Measurements from ENCODE around the gene SAE1. TPM values are rescaled to one million over a fixed set of nuclear protein-coding genes. Genes with fewer than 3 reads are reported as not detected.
"Not testable (repeated sequence)": the region's sequence is repeated elsewhere in the genome, so short reads cannot be mapped to it uniquely, and the experiment has no call there.

SAE1 gene
- polyA plus RNA-seq, 3 donors = 88.7 to 137 (median 127) TPM

DNA sequence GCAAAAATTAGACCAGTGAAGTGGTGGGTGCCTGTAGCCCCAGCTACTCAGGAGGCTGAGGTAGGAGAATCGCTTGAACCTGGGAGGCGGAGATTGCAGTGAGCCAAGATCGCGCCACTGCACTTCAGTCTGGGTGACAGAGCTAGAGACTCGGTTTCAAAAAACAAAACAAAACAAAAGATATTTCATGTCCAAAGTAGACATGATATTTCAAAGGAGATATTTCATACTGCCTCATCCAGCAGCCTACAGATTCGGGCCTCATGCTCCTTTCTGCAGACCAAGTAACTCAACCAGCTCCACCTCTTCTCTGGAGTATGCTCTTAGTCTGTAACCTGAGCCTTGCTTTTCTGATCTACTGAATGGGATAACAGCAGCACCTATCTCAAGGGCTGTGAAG lies 32.0 kb upstream of the SAE1 start:
- DNase-seq (ENCODE audit: extremely low read depth in 1 of 11, low read depth in 9 of 11, low spot score in 4 of 11) = no peak

DNA sequence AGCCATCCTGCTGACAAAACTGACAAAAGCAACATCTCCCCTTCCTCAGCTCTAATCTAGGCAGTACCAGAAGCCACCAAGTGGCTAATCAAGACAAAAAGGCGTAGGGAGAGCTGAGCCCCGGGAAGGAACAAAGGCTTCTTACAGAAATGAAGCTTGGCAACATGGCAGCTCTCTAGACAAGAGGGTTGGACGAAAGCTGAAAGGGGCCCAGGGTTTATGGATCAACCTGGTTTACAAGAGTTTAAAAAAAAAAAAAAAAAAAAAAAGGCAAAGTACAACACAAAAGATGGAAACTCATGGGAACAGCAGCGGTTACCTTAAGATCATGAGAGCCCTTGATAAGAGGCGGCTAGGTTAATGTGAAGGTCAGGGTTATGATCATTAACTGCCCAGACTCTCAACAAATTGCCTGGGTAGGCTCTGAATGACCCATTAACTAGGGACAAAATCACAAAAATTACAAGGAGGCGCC lies 31.0 kb upstream of the SAE1 start:
- no peak for DNase-seq (ENCODE audit: extremely low read depth in 1 of 11, low read depth in 9 of 11, low spot score in 4 of 11)

DNA sequence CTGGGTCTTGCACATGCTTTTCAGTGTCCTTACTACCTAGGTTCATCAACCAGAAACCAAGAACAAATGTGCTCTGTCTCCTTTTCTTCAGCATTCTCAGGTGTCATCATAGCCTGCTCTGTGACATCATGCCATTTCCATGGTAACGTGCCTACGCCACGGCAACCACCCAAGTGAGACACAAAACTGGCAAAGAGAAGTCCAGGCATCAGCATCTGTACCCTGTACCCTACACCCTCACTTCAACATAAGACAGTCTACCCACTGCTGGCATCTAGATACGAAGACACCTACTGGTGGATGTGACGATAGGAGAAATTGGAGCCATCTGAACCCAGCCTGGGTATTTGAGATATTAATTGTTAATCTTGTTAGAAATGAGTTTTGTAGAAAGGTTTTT lies 30.3 kb upstream of the SAE1 start:
- DNase-seq (ENCODE audit: extremely low read depth in 1 of 11, low read depth in 9 of 11, low spot score in 4 of 11) = no peak

DNA sequence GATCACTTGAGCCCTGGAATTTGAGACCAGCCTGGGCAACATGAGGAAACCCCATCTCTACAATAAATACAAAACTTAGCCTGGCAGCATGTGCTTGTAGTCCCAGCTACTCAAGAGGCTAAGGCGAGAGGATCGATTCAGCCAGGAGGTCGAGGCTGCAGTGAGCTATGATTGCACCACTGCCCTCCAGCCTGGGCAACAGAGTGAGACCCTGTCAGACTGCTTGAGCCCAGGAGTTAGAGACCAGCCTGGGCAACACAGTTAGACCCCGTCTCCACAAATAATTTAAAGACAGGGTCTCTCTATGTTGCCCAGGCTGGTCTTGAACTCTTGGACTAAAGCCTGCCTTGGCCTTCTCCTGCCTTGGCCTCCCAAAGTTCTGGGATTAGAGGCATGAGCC lies 29.5 kb upstream of the SAE1 start:
- not testable (repeated sequence) for DNase-seq (ENCODE audit: extremely low read depth in 1 of 11, low read depth in 9 of 11, low spot score in 4 of 11)

DNA sequence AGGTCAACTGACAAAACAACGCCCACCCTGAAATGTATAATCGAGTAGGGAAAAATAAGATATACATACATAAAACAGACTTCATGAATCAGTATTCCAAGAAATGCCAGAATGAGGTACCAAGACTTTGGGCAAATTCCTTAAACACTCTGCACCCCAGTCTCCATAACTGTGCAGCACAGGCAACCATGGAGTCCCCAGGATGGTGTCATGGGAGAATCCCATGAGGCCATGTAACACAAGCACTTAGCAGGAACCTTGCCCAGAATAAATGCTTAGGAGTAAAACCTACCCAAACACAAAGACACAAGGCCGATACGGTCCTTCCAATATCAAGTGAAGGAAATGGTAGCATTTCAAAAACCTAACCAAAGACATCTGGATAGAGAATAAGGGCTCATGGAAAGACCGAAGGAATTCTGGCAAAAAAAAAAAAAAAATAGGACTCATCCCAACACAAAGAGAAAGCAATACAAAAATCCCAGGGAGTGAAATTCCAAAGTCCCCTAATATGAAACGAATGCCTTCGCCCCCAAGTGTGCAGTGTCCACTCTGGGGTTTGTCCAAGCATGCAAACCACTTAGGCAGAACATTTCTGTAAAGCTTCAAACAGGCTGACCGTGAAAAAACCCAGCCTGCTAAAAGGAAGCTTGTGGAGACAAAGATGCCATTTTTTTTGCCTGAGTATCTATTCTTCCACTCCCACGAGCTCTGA lies 28.1 kb upstream of the SAE1 start:
- DNase-seq (ENCODE audit: extremely low read depth in 1 of 11, low read depth in 9 of 11, low spot score in 4 of 11) = no peak

DNA sequence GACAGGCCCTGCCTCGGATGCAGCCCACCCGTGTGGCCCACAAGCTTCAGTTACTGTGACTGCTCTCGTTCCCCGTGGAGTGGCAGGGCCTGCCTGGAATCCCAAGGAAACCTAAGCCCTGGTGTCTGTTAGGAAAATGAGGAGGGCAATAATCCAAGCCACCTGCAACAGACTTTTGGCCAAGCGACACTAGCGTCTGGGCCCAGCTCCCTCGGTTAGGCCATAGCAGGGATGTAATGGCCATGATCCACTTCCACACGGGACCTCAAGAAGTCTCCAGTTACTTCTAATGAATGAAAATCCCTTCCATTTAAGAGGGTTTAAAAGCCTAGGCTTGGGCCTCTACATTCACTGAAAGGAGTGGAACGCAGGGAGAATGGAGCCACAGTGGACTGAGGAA lies 26.0 kb upstream of the SAE1 start:
- no peak for DNase-seq (ENCODE audit: extremely low read depth in 1 of 11, low read depth in 9 of 11, low spot score in 4 of 11)

DNA sequence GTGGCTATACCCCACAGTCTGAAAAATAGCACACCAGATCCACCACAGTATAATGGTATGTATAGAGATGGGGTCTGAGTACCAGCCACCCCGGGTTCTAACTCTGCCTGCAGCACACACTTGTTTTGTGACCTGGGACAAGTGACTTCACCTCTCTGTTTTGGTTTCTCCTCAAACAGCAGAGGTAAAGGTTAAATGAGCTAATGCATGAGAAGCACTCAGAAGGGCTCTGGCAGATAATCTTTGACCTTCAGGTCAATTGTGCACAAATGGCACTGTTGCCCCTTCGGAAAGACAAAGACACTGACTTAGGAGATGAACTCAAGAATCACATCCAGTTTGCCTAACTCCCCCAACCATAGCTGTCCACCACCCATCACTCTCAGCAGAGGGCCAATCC lies 24.8 kb upstream of the SAE1 start:
- no peak for DNase-seq (ENCODE audit: extremely low read depth in 1 of 11, low read depth in 9 of 11, low spot score in 4 of 11)

DNA sequence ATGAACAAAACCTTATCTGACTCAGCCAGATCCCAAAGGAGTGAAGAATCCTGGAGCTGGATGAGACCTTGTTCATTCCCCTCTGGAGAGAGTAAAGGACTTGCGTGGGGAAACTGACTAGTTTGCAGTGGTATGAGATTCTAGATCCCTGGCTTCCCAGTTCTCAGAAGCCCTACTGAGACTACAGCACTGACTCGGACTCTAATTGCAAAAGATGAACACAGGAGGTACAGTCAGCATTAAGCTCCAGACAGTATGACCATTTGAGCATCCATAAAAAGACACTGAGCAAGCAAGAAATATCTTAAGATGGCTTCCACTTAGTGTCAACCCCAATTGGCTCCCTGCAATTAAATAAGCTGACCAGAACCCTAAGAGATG lies 23.8 kb upstream of the SAE1 start:
- no peak for DNase-seq (ENCODE audit: extremely low read depth in 1 of 11, low read depth in 9 of 11, low spot score in 4 of 11)

DNA sequence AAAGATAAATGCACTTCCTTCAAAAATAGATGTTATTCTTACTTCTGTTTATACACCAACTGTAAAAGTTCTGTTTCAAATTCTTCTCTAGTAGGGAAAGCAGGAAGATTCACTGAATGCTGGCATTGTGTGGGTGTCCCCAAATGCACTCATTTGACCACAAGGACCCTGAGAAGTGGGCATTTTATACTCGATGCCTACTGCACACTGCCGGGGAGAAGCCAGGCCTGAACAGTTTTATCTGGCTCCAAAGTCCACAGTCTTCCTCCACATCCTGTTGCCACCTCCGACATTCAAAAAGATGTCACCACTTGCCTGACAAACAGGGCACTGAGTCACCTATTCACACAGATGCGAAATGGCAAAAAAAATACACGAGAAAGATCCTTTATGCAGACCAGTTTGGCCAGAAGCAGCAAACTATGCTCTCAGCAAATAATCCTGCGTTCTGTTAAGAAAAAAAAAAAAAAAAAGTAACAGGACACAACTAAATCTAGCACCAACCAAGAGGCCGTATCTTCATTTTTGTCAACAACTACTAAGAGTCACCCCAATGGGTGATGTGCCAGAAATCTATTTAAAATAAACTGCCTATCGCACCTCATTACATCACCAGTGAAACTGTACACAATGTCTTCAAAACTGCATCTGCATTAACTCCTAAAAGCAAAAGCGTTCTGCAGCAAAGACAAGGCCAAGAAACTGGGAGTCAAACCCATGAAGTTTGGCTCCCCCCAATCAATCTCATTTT lies 23.3 kb upstream of the SAE1 start:
- no peak for DNase-seq (ENCODE audit: extremely low read depth in 1 of 11, low read depth in 9 of 11, low spot score in 4 of 11)

DNA sequence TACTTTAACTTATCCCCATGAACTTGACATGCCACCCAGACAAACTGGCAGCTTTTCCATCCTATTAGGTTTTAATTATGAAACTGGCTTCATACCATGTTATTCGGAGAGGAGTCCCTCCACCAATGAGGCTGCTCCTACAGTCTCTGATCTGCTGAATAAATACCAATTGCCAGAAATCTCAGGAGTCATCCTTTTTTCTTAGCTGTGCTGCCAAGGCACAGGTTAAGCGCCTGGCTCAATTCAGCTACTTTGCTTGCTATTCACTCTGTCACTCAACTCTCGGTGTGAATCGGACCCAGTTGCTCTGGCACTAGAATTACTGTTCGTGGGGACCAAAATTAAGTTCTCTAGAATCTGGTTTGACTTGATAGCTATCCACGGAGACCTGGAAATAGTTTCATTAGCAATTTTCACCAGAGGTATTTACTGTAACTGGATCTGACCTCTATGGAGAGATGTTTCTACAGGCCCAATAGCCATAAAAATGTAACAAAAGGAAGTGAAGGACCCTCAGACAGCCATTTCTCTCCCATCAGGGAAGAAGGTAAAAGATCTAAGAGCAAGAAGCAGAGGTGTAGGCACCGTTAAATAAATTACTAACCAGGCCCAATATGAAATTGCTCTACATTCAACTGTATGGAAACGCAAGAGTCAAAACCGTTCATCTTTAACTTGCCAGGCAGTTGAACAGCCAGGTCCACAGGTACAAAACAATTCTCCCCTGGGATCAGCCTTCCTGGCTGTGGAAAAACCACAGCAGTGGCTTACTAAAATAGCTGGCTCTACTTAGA lies 22.5 kb upstream of the SAE1 start:
- no peak for DNase-seq (ENCODE audit: extremely low read depth in 1 of 11, low read depth in 9 of 11, low spot score in 4 of 11)

DNA sequence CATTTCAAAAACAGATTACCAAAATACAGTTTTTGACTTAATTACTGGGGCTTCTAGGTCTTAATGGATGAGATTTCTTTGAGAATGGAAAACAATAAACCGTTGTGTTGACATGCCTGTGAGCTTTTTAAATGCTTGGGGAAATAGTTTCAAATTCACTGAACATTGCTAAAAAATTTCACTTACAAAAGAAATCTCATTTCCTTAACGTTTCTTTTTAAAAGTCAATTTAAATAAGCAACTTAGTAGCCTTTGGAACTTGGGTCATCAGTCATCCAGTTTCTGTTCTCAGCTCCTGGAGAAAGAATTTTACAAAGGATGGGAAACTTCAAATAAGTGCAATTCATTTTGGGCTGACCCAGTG lies 21.5 kb upstream of the SAE1 start:
- no peak for DNase-seq (ENCODE audit: extremely low read depth in 1 of 11, low read depth in 9 of 11, low spot score in 4 of 11)

DNA sequence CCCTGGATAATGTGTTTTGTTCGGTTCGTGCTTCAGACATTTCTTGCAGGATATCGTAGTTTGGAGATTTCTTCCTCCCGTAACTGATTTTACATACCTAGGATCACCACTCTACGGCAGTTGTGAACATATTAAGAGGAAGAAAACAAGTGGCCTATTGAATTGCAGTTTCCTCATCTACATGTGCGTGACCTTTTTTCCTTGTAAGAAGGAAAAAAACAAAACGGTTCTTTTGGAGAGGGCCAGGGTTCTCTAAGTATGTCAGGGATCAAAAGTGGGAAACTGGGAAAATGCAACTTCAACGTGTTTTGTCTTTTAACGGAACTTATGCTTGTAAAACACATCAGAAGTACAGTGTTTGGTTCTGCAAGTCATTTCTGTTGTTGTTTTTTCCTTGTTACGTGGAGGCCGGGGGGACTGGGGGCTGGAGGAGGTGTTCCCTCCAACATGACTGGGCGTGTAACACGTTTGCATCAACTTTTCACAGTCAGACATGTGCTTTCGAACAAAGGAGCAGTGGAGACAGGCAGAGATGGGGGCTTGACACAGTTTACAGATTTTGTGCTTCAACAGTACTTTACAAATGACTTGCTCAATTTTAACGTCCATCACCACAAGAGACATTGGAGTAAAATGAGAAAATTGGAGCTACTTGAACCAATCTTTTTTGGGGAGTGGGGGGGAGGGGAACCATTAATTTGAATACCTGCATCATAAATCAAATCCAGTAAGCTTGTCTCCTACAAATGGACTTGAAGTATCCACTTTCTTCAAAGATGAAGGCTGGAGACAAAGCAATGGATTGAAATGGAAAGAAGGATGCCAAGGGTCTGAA lies 20.9 kb upstream of the SAE1 start:
- no peak for DNase-seq (ENCODE audit: extremely low read depth in 1 of 11, low read depth in 9 of 11, low spot score in 4 of 11)

DNA sequence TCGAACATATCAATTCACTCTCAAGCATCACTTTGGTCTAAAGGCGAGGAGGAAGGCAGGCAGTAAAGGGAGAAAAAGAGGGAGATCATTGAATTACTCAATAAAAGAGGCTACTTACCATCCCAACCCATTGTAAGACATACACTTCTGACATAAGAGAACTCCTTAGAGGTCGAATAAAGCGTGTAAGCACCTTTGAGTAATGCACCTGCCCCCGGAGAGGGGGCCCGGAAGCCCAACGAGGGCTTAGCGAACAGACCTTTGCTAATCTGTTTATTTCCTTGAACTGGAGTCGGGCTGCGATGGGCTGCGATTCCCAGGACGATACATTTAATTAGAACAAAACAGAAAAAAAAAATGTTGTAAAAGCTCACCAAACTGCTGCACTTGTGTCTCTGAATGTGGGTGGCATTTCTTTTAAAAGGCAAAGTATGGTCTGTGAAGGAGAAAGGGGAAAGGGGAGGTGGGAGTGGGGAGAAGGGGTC lies 20.1 kb upstream of the SAE1 start:
- no peak for DNase-seq (ENCODE audit: extremely low read depth in 1 of 11, low read depth in 9 of 11, low spot score in 4 of 11)

DNA sequence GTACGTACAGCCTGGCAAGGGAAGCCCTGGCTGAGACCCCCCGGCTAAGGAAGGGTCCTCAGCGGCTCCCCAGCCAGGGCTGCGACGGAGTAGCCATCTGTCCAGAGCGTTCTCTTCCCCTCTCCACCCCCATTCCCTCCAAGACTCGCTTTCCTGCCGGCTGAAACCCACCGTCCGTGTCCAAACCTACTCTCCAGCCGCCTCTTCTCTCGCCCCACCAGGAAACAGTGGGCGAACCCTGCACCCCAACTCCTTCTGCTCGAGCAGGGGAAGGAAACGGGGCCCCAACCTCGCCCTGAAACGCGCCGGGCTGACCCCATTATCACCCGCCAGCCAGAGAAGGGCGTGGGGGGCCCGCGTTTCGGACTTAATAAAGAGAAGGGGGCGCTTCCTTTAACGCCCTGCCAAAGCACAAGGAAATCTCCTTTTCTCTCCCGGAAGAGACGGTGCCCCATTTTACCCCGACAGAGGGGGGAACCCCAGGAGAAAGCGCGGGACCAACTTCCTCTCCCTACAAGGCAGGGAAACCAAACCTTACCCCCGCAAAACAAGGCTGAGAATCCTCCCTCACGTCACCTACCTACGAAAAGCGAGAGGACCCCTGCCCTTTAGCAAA lies 19.5 kb upstream of the SAE1 start:
- no peak for DNase-seq (ENCODE audit: extremely low read depth in 1 of 11, low read depth in 9 of 11, low spot score in 4 of 11)

DNA sequence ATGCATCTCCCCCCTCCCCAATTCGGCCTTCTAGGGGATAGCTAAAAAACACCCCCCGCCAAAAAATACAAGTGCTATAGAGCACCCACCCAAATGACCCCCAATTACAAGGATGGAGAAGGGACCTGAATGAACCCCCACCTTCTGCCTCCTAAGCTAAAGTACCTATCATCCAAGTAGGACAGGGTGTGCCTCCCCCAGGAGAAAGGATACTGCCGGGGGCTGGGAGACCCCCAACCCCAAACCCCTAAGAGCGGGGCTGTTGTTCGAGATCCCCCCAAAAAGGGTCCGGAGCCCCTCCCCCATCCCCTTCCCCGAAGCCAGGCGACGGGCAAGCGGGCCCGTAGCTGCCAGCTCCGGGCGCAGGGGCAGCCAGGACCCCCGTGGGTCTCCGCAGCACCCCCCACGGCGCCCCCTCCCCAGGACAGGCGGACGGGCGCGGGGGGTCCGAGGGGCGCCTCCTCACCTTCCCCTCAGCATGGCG lies 18.9 kb upstream of the SAE1 start:
- no peak for DNase-seq (ENCODE audit: extremely low read depth in 1 of 11, low read depth in 9 of 11, low spot score in 4 of 11)

DNA sequence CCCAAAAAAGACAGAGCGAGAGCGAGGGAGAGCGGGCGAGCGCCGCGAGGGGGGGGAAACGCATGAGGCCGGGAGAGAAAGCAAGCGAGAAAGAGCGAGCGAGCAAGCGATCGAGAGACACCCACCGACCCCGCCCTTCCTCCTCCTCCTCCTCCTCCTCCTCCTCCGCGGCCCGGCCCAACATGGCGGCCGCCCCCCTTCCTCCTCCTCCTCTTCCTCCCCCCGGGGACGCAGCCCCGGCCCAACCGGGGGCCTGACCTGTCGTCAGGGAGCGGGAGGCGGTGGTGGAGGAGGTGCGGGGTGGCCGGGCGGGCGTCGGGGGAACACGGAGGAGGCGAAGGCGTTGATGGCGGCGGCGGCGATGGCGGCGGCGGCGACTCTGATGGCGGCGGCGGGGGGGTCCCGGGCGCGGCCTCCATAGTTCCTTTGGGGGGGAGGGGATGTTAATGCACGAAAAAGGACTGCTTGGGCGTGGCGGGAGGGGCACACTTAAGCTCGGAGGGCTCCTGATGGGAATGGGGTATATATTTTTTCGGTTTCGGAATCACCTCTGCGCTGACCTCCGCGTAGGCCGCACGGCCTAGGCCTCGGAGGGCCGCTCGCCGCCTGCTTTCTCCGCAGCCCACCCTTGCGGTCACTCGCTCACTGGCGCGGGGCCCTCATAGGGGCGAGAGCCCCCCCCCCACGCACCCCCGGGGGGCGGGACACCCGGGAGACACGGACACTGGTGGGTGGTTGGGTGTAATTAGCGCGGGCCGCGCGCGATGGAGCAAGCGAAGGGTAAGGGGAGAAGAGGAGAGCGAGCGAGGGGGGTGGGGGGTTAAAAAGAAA lies 18.3 kb upstream of the SAE1 start:
- peak in 6 of 11 donors; percentile 58 to 76 (median 73) for DNase-seq (ENCODE audit: extremely low read depth in 1 of 11, low read depth in 9 of 11, low spot score in 4 of 11)

DNA sequence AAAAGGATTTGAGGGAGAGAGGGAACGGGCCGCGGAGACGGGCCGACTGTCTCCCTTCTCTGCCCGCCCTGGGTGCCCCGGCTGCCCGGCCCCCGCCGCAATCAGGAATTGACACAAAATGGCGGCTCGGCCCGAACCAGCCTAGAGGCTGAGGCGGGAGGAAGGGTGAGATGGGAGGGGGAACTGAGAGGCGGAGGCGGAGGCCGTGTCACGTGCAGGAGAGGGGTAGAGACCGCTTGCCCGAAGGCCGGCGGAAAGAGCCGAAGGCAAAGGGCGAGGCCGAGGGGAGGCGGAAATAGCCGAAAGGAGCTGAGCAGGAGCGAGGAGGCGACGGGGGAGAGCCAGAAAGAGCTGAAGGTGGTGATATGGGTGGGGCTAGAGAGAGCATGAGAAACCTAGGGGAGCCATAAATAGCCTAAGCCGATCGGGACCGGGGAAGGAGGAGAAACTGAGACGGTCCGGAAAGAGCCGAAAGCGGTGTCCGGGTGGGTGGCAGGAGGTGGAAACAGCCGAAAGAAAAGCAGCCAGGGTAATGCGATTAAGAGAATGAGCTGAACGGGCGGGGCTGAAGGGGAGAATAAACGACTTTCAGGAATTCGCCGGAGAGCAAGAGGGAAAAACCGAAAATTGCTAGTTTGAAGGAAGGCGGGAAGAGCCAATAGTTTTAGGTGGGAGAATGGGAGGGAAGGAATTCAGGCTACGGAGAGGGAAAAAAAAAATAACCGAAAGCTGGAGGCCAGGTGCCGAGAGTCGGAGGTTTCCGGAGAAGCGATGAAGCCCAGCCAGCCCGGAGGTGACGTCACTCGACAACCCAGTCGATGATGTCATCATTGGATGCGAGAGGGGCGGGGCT lies 17.4 kb upstream of the SAE1 start, which contains the start of gene ZC3H4:
Gene ZC3H4 (minus strand): TSS at position 780 of the 853 bp plus-strand sequence. CDS start 1,192 bp downstream, outside the sequence.
- peak; percentile 97 to 99 (median 98) for DNase-seq (ENCODE audit: extremely low read depth in 1 of 11, low read depth in 9 of 11, low spot score in 4 of 11)
